OCI-LY7 (cell line): ENCODE data around the gene CLTCL1. TPM values are rescaled to one million over a fixed set of nuclear protein-coding genes. Genes with fewer than 3 reads are reported as not detected.

Source experiments
- BruUV-seq: library from RNA; stranded (reverse); fragments of 400-500 nt; replicated peaks from 2 replicates; lab custom pipeline; 2021; lab: Mats Ljungman, UMichigan
- CTCF ChIA-PET: fragments of 300-600 bp; sonication (Branson Sonifier 250); formaldehyde crosslinking; loops from one replicate; lab custom pipeline; 2022; ENCODE audit warnings: antibody characterized with exemption; ENCODE audit not compliant: unreplicated experiment; lab: Charles Lee
- POLR2A ChIA-PET: fragments of 300-600 bp; sonication (Branson Sonifier 250); formaldehyde crosslinking; loops from one replicate; lab custom pipeline; 2022; ENCODE audit warnings: antibody characterized with exemption; lab: Charles Lee
- DNase-seq: peaks from one replicate; pipeline ENCODE4 v3.0.0-alpha.2; 2015; ENCODE audit warnings: low spot score
- H2AFZ ChIP-seq: fragments of 200-600 bp; sonication (generic), shearing (Covaris generic); 2 replicates; pipeline ENCODE4 v1.6.1; 2014; ENCODE audit warnings: mild to moderate bottlenecking, antibody characterized with exemption, low read length, moderate library complexity
- H3K27ac ChIP-seq: fragments of 200-600 bp; sonication (generic); 2 replicates; pipeline ENCODE4 v1.5.1; 2014; ENCODE audit warnings: mixed run types, low read depth, mild to moderate bottlenecking, moderate library complexity, low read length, inconsistent platforms; ENCODE audit not compliant: poor library complexity, severe bottlenecking
- H3K36me3 ChIP-seq: fragments of 200-600 bp; sonication (generic); 2 replicates; pipeline ENCODE4 v1.6.1; 2014; ENCODE audit warnings: mild to moderate bottlenecking, antibody characterized with exemption, low read length, moderate library complexity, mixed read lengths; ENCODE audit not compliant: insufficient read depth
- H3K4me1 ChIP-seq: fragments of 200-600 bp; sonication (generic); 2 replicates; pipeline ENCODE4 v1.5.1; 2014; ENCODE audit warnings: mild to moderate bottlenecking, low read length; ENCODE audit not compliant: insufficient read depth, poor library complexity, severe bottlenecking
- H3K4me2 ChIP-seq: fragments of 200-600 bp; sonication (generic); 2 replicates; pipeline ENCODE4 v1.6.1; 2014; ENCODE audit warnings: mild to moderate bottlenecking, low read length
- H3K4me3 ChIP-seq: fragments of 200-600 bp; sonication (generic); 2 replicates; pipeline ENCODE4 v1.5.1; 2014; ENCODE audit warnings: mild to moderate bottlenecking, low read depth, low read length; ENCODE audit not compliant: poor library complexity, severe bottlenecking
- H3K79me2 ChIP-seq: fragments of 200-600 bp; sonication (generic); 2 replicates; pipeline ENCODE4 v1.6.1; 2016; ENCODE audit warnings: low read depth, mild to moderate bottlenecking, low read length, moderate library complexity, mixed read lengths; ENCODE audit not compliant: insufficient read depth
- H3K9me2 ChIP-seq: fragments of 200-600 bp; sonication (generic); 2 replicates; pipeline ENCODE4 v1.6.1; 2016; ENCODE audit warnings: mild to moderate bottlenecking, low read length, mixed read lengths; ENCODE audit not compliant: insufficient read depth
- H3K9me3 ChIP-seq: fragments of 200-600 bp; sonication (generic); 2 replicates; pipeline ENCODE4 v1.6.1; 2014; ENCODE audit warnings: mild to moderate bottlenecking, mixed run types, low read length, mixed read lengths
- H4K20me1 ChIP-seq: fragments of 200-600 bp; sonication (generic); 2 replicates; pipeline ENCODE4 v1.6.1; 2014; ENCODE audit warnings: mild to moderate bottlenecking, antibody characterized with exemption, low read length, moderate library complexity, mixed read lengths; ENCODE audit not compliant: insufficient read depth
- EZH2phosphoT487 ChIP-seq: fragments of 200-600 bp; sonication (generic); IDR thresholded peaks from 2 replicates; pipeline ENCODE4 v1.6.1; 2018; ENCODE audit warnings: low read depth, borderline replicate concordance, mild to moderate bottlenecking, mixed run types, antibody characterized with exemption, low read length, moderate library complexity, mixed read lengths
- intact Hi-C: fragments of 100-400 bp; cut with micrococcal nuclease; formaldehyde crosslinking; loops from one replicate; pipeline ENCODE4 v1.10.0; 2022; ENCODE audit not compliant: unreplicated experiment
- total RNA-seq, 2 experiments: library from RNA; depleted of rRNA in 1 of 2; stranded (reverse); fragments of >200 nt in 1 of 2; shearing (Covaris generic) in 1 of 2; gene quantifications; 2 replicates each; pipeline ENCODE4 v1.2.3, GENCODE V29; 2014 to 2022
- TF ChIP-seq, protein P1 (sequence below): fragments of 200-600 bp; sonication (generic); conservative IDR thresholded peaks from 2 replicates; pipeline ENCODE4 v1.5.1; 2014; ENCODE audit warnings: mild to moderate bottlenecking, antibody characterized with exemption, low read length, moderate library complexity, mixed read lengths

The CLTCL1 gene
- total RNA-seq, 2 experiments from 2014 or later: 0.44 to 0.99 TPM

DNA sequence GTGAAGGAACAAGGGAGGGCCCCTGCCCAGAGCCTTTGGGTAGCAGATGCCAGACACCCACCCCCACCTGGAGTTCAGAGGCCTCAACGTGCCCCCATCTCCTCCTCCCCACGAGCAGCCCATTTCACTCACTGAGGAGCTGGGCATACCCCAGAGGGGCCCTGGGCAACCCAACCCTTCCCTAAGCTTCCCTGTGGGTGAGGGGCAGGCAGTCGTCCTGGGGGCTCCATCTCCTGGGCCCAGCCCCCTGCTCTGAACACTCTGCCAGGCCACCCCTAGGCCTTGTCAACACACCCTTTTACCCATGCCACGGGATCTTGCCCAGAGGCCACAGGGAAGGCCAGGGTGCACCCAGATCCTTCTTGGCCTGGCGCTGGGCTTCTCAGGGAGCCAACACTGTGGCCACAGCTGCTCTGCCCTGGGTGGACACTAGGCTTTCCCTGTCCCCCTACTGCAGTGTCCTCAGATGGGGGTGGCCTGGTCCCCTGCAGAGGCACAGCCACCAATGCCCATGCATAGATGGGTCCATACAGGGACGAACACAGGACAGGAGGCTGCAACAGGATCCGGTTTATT lies 116.4 kb downstream of the CLTCL1 start:
- no peak overlapping the region for H2AFZ ChIP-seq
- H3K4me3 ChIP-seq: peak overlapping the region; percentile 97
- BruUV-seq: no TSS peak
- intact Hi-C loops: loop anchor here (5.0 kb wide), 3 partner anchors 117 to 272 kb away; partner anchors contain the start of genes C22orf39, CLTCL1, HIRA and MRPL40
- peaks cover 22% of the 10 kb centered on the region; the same call in 1 of the 2 replicates for H3K36me3 ChIP-seq
- peaks cover 66% of the 10 kb centered on the region for H3K4me1 ChIP-seq
- CTCF ChIA-PET: interaction anchor here (0.8 kb wide), 1 partner anchor 8 kb away, joined by 3 read pairs; no protein-coding TSS in a partner anchor
- H3K4me2 ChIP-seq: peak overlapping the region; percentile 96
- peak overlapping the region; percentile 65 for H3K27ac ChIP-seq
- DNase-seq: no peak
- no peaks in the 10 kb centered on the region for H3K9me2 ChIP-seq
- H3K9me3 ChIP-seq: no peaks in the 10 kb centered on the region
- peaks cover 48% of the 10 kb centered on the region for H3K79me2 ChIP-seq
- no peak for TF ChIP-seq EZH2phosphoT487
- TF ChIP-seq, protein P1, sequence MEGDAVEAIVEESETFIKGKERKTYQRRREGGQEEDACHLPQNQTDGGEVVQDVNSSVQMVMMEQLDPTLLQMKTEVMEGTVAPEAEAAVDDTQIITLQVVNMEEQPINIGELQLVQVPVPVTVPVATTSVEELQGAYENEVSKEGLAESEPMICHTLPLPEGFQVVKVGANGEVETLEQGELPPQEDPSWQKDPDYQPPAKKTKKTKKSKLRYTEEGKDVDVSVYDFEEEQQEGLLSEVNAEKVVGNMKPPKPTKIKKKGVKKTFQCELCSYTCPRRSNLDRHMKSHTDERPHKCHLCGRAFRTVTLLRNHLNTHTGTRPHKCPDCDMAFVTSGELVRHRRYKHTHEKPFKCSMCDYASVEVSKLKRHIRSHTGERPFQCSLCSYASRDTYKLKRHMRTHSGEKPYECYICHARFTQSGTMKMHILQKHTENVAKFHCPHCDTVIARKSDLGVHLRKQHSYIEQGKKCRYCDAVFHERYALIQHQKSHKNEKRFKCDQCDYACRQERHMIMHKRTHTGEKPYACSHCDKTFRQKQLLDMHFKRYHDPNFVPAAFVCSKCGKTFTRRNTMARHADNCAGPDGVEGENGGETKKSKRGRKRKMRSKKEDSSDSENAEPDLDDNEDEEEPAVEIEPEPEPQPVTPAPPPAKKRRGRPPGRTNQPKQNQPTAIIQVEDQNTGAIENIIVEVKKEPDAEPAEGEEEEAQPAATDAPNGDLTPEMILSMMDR: no peak
- POLR2A ChIA-PET: interaction anchor here (0.6 to 1.5 kb wide), 2 partner anchors 31 to 57 kb away, joined by 6 to 8 read pairs; partner anchors contain the start of gene ESS2
- 0 out of 2 replicates have a peak, but pooled peaks cover 5% of the 10 kb centered on the region for H4K20me1 ChIP-seq

DNA sequence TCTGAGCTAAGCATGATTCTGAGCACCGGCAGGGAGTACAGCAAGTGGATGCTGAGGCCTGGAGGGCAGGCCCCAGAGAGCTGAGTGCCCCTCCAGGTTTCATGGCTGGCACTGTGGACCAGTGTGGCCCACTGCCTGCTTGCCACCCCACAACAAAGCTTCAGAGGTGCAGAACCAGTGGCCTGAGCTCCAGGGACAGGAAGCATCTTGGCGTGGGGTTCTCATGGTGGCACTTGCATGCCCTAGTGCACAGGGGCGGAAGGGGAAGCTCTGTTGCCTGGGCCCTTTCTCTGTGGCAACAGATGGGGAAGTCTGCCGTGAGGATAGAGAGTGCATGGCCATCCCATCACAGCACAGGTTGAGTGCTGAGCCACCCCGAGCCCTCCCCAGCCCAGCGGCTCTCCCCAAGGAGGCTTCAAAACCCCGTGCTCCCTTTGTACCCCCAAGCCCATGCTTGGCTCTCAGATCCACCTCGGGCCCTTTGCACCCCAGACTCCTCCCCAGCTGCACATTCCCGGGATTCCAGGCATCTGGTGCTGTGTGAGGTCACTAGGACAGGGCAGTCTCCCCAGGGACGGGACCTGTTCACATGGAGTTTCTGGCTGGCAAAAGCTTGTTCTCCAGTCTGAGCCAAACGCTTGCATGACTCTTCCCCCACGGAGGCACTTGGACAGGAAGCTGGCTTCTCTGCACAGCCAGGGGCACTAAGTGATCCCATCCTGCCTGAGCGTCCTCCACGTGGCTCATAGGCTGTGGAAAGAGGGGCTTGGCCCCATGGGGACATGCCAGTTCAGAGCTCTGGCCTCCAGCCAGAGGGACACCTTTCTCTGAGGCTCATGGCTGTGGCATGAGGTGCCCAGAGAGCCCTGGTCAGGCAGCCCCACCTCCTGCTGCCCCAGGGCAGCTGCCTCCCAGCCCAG lies 117.2 kb downstream of the CLTCL1 start:
- ChIA-PET POLR2A (interaction anchor here (0.9 to 1.5 kb wide), 6 partner anchors 8 to 309 kb away, joined by 3 to 6 read pairs (median 4); partner anchors contain the start of genes CDC45 and ESS2), CTCF (interaction anchor here (0.6 to 0.9 kb wide), 4 partner anchors 9 to 130 kb away, joined by 3 to 4 read pairs (median 3); partner anchors contain the start of gene ESS2)
- intact Hi-C loops: loop anchor here (5.0 kb wide), 3 partner anchors 118 to 273 kb away; partner anchors contain the start of genes C22orf39, CLTCL1, HIRA and MRPL40
- Histone ChIP-seq H3K9me3 (no peaks in the 10 kb centered on the region), H2AFZ (no peak overlapping the region), H3K4me3 (peak overlapping the region; percentile 97), H3K9me2 (no peaks in the 10 kb centered on the region), H3K79me2 (peaks cover 48% of the 10 kb centered on the region), H4K20me1 (0 out of 2 replicates have a peak, but pooled peaks cover 5% of the 10 kb centered on the region), H3K27ac (peak overlapping the region; percentile 65), H3K4me2 (peak overlapping the region; percentile 96), H3K36me3 (peaks cover 22% of the 10 kb centered on the region; the same call in 1 of the 2 replicates), H3K4me1 (peaks cover 61% of the 10 kb centered on the region)
- TF ChIP-seq, protein P1: no peak
- TF ChIP-seq EZH2phosphoT487: no peak
- DNase-seq: peak; percentile 83
- BruUV-seq: no TSS peak
